GM19035 (cell line): ENCODE measurements around the gene VEGFC.

Source experiments
- ATAC-seq: cut with Tn5 transposase; IDR thresholded peaks from one replicate; pipeline ENCODE4 v1.9.1; 2021; ENCODE audit not compliant: unreplicated experiment

VEGFC gene

GRCh38 chr4:176762661-176763308 lies 29.9 kb downstream of the VEGFC start:
- no peak for ATAC-seq

DNA sequence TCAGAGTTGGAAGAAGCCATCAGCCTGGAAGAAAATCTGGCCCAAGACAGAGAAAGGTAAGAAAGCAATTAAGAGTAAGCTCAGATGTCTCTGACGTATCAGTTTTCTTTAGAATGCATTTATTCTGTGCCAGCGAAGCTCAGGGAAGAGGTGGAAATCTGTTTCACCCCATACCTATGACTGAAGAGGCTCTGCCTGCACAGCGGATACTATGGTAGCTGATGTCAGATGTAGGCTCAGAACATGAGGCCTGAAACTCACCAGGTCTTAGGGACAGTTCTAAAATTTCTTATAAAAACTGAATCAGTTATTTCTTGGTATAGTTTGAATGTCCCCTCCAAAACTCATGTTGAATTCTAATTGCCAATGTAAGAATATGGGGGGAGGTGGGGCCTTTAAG lies 30.9 kb downstream of the VEGFC start:
- ATAC-seq: no peak

- no peak for ATAC-seq
Observed at GRCh38 chr4:176760471-176760870, 32.3 kb downstream of the VEGFC start.

- ATAC-seq: no peak
Observed at GRCh38 chr4:176758731-176759130, 34.0 kb downstream of the VEGFC start.

DNA sequence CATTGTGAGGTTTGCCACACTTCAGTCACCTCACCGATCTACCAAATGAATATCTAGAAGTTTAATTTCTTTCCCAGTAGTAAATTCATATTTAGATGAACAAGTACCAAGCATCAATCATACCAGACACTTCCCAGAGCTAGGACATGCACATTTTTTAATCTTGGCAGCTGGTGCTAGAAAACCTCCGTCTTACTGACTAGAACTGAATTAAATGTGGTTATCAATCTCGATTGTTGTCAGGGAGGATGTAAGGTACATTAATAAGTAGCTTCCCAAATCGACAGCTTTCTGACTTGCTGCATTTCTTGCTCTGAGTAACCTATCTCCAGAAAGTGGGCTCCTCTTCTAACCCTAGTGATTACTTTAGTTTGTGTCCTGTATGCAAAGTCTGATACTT lies 34.4 kb downstream of the VEGFC start:
- no peak for ATAC-seq

- ATAC-seq: no peak
Observed at GRCh38 chr4:176755613-176756012, 37.1 kb downstream of the VEGFC start.

- no peak for ATAC-seq
Observed at GRCh38 chr4:176755001-176755400, 37.7 kb downstream of the VEGFC start.

DNA sequence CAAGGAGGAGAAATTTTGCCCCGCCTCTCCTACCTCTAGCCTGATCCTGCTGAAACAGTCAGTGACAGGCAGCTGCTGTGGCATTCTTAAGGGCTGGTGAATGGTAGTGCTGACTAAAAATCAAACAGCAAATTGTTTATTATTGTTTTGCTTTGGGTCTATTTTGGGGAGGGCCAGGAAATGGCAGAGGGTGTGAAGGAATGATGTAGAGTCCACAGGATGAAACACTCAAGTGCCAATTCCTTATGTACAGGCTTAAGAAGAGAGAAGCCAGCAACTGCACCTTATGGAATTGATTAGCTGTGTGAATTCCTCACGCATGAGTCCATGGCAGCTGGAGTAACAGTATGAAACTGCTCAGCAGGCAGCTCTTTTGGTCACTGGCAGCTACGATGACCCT lies 39.7 kb downstream of the VEGFC start:
- no peak for ATAC-seq

DNA sequence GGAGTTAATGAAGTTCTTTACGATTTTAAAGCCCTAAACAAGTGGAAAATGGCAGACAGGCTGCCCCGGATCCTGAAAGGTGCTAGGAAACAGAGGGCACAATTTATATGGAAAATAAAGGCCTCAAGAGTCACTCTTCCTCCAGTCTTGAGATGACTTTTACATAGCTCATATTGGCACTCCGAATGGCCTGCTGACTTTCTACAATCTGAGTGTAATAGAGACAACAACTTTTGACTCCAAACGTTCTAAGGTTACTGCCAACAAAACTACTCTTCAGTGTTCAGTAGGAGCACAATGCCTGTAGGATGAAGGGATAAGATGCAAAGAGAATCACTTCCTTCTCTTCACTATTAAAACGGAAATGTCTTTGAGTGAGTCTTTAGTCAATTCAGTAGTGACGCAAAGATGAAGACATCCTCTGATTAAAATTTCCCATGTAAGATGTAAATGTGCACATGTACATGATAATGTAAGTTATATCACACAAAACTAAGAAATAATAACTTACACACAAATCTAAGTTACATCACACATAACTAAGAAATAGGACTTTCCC lies 40.5 kb downstream of the VEGFC start:
- no peak for ATAC-seq

DNA sequence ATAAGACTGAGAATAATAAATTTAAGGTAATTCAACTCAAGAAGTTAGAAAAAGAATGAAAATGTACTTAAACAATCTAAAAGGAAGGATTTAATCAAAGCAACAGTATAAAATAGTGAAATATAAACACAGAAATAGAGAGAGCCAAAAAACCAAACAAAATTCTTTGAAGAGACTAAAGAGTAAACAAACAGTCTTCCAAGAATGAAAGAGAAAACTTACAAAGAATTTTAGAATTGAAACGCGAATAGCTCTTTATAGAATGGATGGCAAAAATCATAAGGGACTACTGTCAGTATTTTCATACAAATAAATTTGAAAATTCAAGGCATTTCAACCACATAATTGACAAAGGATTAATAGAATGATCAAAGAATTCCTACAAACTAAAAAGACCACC lies 41.7 kb downstream of the VEGFC start:
- no peak for ATAC-seq

GRCh38 chr4:176746846-176747245 lies 45.9 kb downstream of the VEGFC start:
- no peak for ATAC-seq

DNA sequence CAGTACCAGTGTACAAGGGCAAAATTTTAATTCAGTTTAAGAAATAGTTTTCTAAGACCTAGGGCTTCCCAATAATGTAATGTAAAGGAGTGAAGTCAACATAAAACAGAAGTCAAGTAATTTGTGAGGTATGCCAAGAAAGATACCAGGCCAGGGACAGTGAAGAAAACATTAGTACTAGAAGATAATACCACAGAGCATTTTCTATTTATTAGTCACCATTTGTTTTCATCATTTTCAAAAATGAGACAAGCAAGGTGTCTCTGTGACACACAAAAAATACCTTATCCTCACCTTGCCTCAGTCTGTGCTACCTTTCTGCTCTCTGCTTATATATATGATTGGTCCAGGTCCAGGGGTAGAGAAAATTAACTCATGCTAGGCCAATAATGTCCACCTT lies 46.8 kb downstream of the VEGFC start:
- no peak for ATAC-seq

DNA sequence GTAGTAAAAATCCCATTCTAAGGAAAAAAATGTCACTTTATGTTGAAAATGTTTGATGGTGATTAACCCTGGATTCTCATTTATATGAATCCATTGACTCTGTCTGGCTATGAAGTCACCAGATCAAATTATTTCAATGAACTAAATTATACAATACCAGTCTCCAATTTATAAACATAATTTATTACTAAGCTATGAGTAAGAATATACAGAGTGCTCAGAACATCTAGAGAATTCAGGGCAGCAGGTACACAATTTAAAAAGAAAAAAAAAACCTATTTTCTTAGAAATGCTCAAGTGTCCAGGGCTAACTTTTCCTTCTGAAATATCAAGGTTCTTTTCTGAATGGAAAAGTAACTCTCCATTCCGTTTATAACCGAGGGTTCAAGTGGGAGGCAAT lies 48.6 kb downstream of the VEGFC start:
- ATAC-seq: no peak

- ATAC-seq: no peak
Observed at GRCh38 chr4:176742211-176742610, 50.5 kb downstream of the VEGFC start.

- ATAC-seq: no peak
Observed at GRCh38 chr4:176741253-176741652, 51.5 kb downstream of the VEGFC start.

- ATAC-seq: no peak
Observed at GRCh38 chr4:176735300-176735699, 57.4 kb downstream of the VEGFC start.

DNA sequence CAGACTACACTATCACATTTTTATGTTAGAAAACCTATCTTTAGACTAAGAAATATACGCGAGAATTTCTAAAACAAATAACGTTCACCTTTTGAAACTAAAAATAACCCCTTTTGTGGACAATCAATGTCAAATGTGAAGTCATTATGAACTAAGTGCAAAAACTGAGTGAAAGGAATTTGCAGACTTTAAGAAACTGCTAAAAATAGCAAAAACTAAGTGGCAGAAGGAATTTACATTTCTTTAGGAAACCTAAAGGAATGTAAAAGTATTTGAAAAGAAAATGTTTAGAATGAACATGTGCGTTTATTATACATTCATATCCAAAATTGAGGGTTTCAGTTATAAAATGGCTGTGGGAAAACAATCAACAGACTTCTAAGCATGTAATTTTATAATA lies 58.3 kb downstream of the VEGFC start:
- ATAC-seq: no peak

DNA sequence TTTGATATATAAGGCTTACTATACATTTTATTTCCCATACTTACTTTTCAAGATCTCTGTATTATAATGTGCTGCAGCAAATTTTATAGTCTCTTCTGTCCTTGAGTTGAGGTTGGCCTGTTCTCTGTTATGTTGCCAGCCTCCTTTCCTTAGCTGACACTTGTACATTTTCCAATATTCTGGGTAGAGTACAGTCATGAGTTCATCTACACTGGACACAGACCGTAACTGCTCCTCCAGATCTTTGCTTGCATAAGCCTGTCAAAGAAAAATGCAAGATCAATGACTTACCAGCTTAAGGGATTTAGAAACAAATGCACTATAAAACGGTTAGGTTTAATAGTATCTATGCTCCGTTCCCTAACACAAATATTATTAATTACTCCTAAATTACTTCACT lies 63.2 kb downstream of the VEGFC start:
- ATAC-seq: no peak

DNA sequence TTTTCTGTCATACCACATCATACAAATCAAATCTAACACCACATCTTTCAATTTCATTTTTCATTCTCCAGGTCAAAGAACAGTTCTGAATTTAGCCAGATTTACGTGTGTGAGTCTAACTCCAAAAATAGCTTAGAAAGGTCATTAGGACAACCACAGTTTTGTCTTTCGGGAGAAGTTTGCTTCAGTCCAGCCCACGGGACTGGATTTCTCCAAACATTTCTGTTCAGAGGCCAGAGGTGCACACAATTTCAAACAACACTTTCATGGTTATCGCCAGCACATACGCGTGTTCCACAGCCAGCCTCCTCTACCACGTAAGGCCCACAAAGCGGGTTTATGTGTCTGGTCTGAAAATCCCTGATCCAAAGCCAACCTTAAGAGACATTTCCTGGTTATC lies 65.9 kb downstream of the VEGFC start:
- ATAC-seq: no peak

DNA sequence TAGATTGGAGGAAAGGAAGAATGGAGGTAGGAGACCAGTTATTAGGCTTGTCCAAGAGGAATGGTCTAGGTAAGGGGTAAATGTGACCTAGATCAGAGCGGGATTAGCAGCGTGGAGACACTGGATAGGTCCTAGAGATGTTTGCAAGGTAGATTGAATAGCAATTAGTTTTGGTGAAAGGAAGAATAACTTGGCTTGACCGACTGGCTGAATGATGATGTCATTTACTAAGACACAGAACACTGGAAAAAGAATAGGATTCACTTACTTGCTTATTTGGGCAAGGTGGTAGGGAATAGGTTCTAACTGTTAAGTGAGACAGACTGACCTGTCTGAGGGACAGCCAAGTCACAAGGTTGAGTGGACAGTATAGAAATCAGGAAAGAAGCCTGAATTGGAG lies 71.3 kb downstream of the VEGFC start:
- ATAC-seq: no peak

DNA sequence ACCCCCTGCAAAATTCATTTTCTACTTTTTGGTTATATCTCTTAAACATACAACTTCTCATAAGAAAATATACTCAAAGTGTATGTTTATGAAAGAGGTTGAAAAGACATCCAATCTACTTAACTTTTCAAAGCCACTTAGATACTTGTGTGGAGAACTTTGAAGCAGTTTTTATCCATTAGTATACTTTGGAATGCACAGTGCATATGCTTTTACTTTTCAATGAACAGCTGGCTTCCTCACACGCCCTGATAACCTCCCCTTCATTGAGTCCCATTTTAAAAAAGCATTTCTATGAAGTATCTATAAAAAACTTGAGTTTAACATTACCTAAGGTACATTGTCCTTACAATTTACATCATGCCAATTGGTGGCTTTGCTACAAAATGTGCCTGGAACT lies 73.8 kb downstream of the VEGFC start:
- no peak for ATAC-seq

- no peak for ATAC-seq
Observed at GRCh38 chr4:176717237-176717636, 75.5 kb downstream of the VEGFC start.

DNA sequence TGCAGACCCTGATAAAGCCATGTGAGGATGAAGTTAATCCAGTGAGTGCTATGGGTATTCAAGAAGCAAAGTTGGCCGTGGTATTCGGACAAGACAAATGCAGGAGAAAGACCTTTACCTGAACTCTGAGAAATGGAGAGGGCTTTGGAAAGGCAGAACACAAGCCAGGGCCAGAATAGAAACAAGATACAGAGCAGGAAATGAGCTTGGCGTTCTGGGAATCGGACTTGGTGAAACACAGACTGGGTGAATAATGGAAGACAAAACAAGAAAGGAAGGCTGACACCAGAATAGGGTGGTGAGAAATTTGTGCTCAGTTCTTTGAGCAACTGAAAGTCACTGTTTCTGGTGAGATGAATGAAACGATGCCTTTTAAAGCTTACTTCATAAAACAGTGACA lies 83.3 kb downstream of the VEGFC start:
- no peak for ATAC-seq
